ENCODE results near the gene TXNDC15. TPM values are rescaled to one million over a fixed set of nuclear protein-coding genes. Genes with fewer than 3 reads are reported as not detected.

Gene TXNDC15
- total and polyA plus RNA-seq, 2 of the 13 experiments (the other 11 are each of a cell fraction or from before 2014, with no cell fraction given): 22.2 to 49.9 TPM

- TF ChIP-seq ZNF891 (CRISPR knock-in tag; IDR thresholded peaks at IDR 0.05) (no peak), ZNF777 (CRISPR knock-in tag; IDR thresholded peaks at IDR 0.05) (peak; percentile 57), IRX3 (CRISPR knock-in tag; IDR thresholded peaks at IDR 0.05; ENCODE audit: borderline replicate concordance, low read depth) (no peak; the same call in 1 of the 2 replicates), KAT7 (CRISPR knock-in tag; IDR thresholded peaks at IDR 0.05; ENCODE audit: borderline replicate concordance) (no peak), ARID4A (CRISPR knock-in tag; IDR thresholded peaks at IDR 0.05; ENCODE audit: borderline replicate concordance) (peak; percentile 62; the same call in 1 of the 2 replicates), HHEX (CRISPR knock-in tag; IDR thresholded peaks at IDR 0.05) (no peak), ZSCAN12 (CRISPR knock-in tag; IDR thresholded peaks at IDR 0.05) (no peak), ZFY (CRISPR knock-in tag; IDR thresholded peaks at IDR 0.05) (0 out of 2 replicates have a peak, but pooled peaks have one; percentile 7), ZNF746 (CRISPR knock-in tag; IDR thresholded peaks at IDR 0.05) (peak; percentile 8; the same call in 1 of the 2 replicates), ZNF614 (CRISPR knock-in tag; IDR thresholded peaks at IDR 0.05; ENCODE audit: borderline replicate concordance) (no peak), ZNF124 (CRISPR knock-in tag; IDR thresholded peaks at IDR 0.05) (no peak), ARID2 (CRISPR knock-in tag; IDR thresholded peaks at IDR 0.05; ENCODE audit: borderline replicate concordance) (0 out of 2 replicates have a peak, but pooled peaks have one; percentile 57), TP53 (CRISPR knock-in tag; conservative IDR thresholded peaks at IDR 0.05) (0 out of 2 replicates have a peak, but pooled peaks have one; percentile 31), ZEB1 (IDR thresholded peaks at IDR 0.05; ENCODE audit: insufficient replicate concordance, low read depth) (no peak), RNF219 (CRISPR knock-in tag; IDR thresholded peaks at IDR 0.05) (no peak), SUZ12 (IDR thresholded peaks at IDR 0.05; ENCODE audit: low read depth, low read length) (no peak)
- TF ChIP-seq, protein P1, sequence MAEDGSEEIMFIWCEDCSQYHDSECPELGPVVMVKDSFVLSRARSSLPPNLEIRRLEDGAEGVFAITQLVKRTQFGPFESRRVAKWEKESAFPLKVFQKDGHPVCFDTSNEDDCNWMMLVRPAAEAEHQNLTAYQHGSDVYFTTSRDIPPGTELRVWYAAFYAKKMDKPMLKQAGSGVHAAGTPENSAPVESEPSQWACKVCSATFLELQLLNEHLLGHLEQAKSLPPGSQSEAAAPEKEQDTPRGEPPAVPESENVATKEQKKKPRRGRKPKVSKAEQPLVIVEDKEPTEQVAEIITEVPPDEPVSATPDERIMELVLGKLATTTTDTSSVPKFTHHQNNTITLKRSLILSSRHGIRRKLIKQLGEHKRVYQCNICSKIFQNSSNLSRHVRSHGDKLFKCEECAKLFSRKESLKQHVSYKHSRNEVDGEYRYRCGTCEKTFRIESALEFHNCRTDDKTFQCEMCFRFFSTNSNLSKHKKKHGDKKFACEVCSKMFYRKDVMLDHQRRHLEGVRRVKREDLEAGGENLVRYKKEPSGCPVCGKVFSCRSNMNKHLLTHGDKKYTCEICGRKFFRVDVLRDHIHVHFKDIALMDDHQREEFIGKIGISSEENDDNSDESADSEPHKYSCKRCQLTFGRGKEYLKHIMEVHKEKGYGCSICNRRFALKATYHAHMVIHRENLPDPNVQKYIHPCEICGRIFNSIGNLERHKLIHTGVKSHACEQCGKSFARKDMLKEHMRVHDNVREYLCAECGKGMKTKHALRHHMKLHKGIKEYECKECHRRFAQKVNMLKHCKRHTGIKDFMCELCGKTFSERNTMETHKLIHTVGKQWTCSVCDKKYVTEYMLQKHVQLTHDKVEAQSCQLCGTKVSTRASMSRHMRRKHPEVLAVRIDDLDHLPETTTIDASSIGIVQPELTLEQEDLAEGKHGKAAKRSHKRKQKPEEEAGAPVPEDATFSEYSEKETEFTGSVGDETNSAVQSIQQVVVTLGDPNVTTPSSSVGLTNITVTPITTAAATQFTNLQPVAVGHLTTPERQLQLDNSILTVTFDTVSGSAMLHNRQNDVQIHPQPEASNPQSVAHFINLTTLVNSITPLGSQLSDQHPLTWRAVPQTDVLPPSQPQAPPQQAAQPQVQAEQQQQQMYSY (CRISPR knock-in tag; IDR thresholded peaks at IDR 0.05): no peak
- TF ChIP-seq, protein P2, sequence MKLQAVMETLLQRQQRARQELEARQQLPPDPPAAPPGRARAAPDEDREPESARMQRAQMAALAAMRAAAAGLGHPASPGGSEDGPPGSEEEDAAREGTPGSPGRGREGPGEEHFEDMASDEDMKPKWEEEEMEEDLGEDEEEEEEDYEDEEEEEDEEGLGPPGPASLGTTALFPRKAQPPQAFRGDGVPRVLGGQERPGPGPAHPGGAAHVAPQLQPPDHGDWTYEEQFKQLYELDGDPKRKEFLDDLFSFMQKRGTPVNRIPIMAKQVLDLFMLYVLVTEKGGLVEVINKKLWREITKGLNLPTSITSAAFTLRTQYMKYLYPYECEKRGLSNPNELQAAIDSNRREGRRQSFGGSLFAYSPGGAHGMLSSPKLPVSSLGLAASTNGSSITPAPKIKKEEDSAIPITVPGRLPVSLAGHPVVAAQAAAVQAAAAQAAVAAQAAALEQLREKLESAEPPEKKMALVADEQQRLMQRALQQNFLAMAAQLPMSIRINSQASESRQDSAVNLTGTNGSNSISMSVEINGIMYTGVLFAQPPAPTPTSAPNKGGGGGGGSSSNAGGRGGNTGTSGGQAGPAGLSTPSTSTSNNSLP (IDR thresholded peaks at IDR 0.05; ENCODE audit: low read depth, low read length): no peak
Observed at GRCh38 chr5:134905246-134905996, 31.2 kb downstream of the TXNDC15 start (continued).

Measured in HepG2 (cell line).